Measurements from ENCODE around the gene ARMC5. TPM values are rescaled to one million over a fixed set of nuclear protein-coding genes. Genes with fewer than 3 reads are reported as not detected.

Gene ARMC5
- total RNA-seq, 1 donor from 2014 or later: 5.4 TPM

- Mint-ChIP-seq H3K4me3 (peak overlapping the region; percentile 62), H3K27ac (no peak overlapping the region), H3K4me1 (peaks cover 50% of the 10 kb centered on the region), H3K27me3 (ENCODE audit: insufficient read depth, low read depth) (peaks cover 2% of the 10 kb centered on the region), H3K36me3 (no peaks in the 10 kb centered on the region), H3K9me3 (no peaks in the 10 kb centered on the region)
- Histone ChIP-seq H3K27ac (no peak overlapping the region), H3K4me1 (peaks cover 26% of the 10 kb centered on the region), H3F3A (ENCODE audit: low read depth) (peaks cover 49% of the 10 kb centered on the region), H3K4me3 (no peak overlapping the region), H3K4me2 (peak overlapping the region; percentile 11), H3K79me2 (ENCODE audit: low read depth) (peaks cover 34% of the 10 kb centered on the region), H3K9me3 (ENCODE audit: low read depth) (no peaks in the 10 kb centered on the region), H3K27me3 (no peaks in the 10 kb centered on the region), H4K20me1 (ENCODE audit: low read depth) (peaks cover 63% of the 10 kb centered on the region), H3K36me3 (no peaks in the 10 kb centered on the region), H2AFZ (replicated peaks) (no peak overlapping the region), H3K9ac (no peak overlapping the region)
- DNase-seq (ENCODE audit: low spot score): peak; percentile 51
- TF ChIP-seq EZH2 (IDR thresholded peaks at IDR 0.05): no peak
- peak; percentile 57 for TF ChIP-seq CTCF (IDR thresholded peaks at IDR 0.05)
- TF ChIP-seq EZH2phosphoT487 (IDR thresholded peaks at IDR 0.05): no peak
These were observed 3.5 kb upstream of the ARMC5 start for GRCh38 chr16:31455601-31456314.

DNA sequence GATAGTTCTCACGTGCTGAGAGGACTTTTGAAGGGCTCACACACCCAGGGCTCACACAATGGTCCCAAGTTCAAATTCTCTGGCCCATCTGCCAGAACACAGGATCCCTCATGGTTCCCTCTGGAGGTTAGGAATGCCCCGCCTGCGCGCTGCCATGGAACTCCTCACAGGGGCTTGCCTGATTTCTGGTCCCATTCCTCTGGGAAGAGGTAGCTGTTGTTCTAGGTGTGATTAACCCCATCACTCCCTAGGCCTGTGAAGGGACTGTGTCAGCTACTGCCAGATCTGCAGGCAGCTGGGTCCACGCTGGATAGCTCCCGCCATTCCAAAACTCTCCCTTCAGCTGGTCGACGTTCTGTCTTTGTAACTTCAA, 2.3 kb upstream of the ARMC5 start:
- no peak for DNase-seq (ENCODE audit: low spot score)
- peaks cover 34% of the 10 kb centered on the region for H3K79me2 ChIP-seq (ENCODE audit: low read depth)
- H3K4me1 ChIP-seq: peaks cover 23% of the 10 kb centered on the region
- no peak overlapping the region for H3K9ac ChIP-seq
- no peak overlapping the region for H3K4me3 ChIP-seq
- H3K27ac ChIP-seq: no peak overlapping the region
- Mint-ChIP-seq H3K27me3 (ENCODE audit: insufficient read depth, low read depth) (no peaks in the 10 kb centered on the region), H3K36me3 (no peaks in the 10 kb centered on the region), H3K4me1 (peaks cover 43% of the 10 kb centered on the region), H3K9me3 (no peaks in the 10 kb centered on the region), H3K27ac (no peak overlapping the region), H3K4me3 (peak overlapping the region; percentile 93)
- TF ChIP-seq CTCF (IDR thresholded peaks at IDR 0.05): no peak
- no peak for TF ChIP-seq EZH2phosphoT487 (IDR thresholded peaks at IDR 0.05)
- TF ChIP-seq EZH2 (IDR thresholded peaks at IDR 0.05): no peak
- no peak overlapping the region for H2AFZ ChIP-seq (replicated peaks)
- no peaks in the 10 kb centered on the region for H3K27me3 ChIP-seq
- peaks cover 63% of the 10 kb centered on the region for H4K20me1 ChIP-seq (ENCODE audit: low read depth)
- peak overlapping the region; percentile 98 for H3K4me2 ChIP-seq
- H3K36me3 ChIP-seq: no peaks in the 10 kb centered on the region
- peaks cover 47% of the 10 kb centered on the region for H3F3A ChIP-seq (ENCODE audit: low read depth)
- H3K9me3 ChIP-seq (ENCODE audit: low read depth): no peaks in the 10 kb centered on the region

GRCh38 chr16:31458073-31458843, 1.0 kb upstream of the ARMC5 start:
- Histone ChIP-seq H3F3A (ENCODE audit: low read depth) (peaks cover 39% of the 10 kb centered on the region), H3K4me3 (peak overlapping the region; percentile 70), H3K27me3 (no peaks in the 10 kb centered on the region), H3K79me2 (ENCODE audit: low read depth) (peaks cover 34% of the 10 kb centered on the region), H3K9me3 (ENCODE audit: low read depth) (no peaks in the 10 kb centered on the region), H3K27ac (peak overlapping the region; percentile 97), H3K9ac (peak overlapping the region; percentile 48), H2AFZ (replicated peaks) (peak overlapping the region; percentile 88), H3K4me2 (peak overlapping the region; percentile 98), H3K4me1 (peaks cover 17% of the 10 kb centered on the region), H3K36me3 (no peaks in the 10 kb centered on the region), H4K20me1 (ENCODE audit: low read depth) (peaks cover 53% of the 10 kb centered on the region)
- TF ChIP-seq CTCF (IDR thresholded peaks at IDR 0.05) (no peak), EZH2 (IDR thresholded peaks at IDR 0.05) (no peak), EZH2phosphoT487 (IDR thresholded peaks at IDR 0.05) (no peak)
- Mint-ChIP-seq H3K4me3 (peak overlapping the region; percentile 93), H3K27me3 (ENCODE audit: insufficient read depth, low read depth) (no peaks in the 10 kb centered on the region), H3K27ac (peak overlapping the region; percentile 34), H3K36me3 (no peaks in the 10 kb centered on the region), H3K4me1 (peaks cover 36% of the 10 kb centered on the region), H3K9me3 (no peaks in the 10 kb centered on the region)
- DNase-seq (ENCODE audit: low spot score): peak; percentile 69
